Measurements from ENCODE around the gene KIAA0319L. TPM values are rescaled to one million over a fixed set of nuclear protein-coding genes. Genes with fewer than 3 reads are reported as not detected.

The KIAA0319L gene
- total RNA-seq, 1 experiment from 2014 or later = 46.4 TPM

- no peak overlapping the region for H3K27ac Mint-ChIP-seq
These were observed 151.1 kb downstream of the KIAA0319L start for GRCh38 chr1:35406103-35406502.

More at GRCh38 chr1:35406103-35406502, 151.1 kb downstream of the KIAA0319L start:
- Mint-ChIP-seq H3K4me1 (peaks cover 8 to 11% of the 10 kb centered on the region in 2 experiments), H3K9me3 (peaks cover 0 to 3% of the 10 kb centered on the region in 2 experiments; a peak in 2 of 5 replicates), H3K4me3 (no peak overlapping the region), H3K36me3 (ENCODE audit: insufficient read depth in 1 of 3, low read depth in 3 of 3) (peaks cover 53 to 77% (median 71%) of the 10 kb centered on the region in 3 experiments), H3K27me3 (ENCODE audit: low read depth) (no peaks in the 10 kb centered on the region)
- Histone ChIP-seq H3K9ac (ENCODE audit: extremely low read depth, insufficient read length, low read length) (no peak overlapping the region), H3K79me1 (ENCODE audit: insufficient read depth, low read depth, low read length, poor library complexity, severe bottlenecking) (no peaks in the 10 kb centered on the region), H3K27ac (ENCODE audit: insufficient read length, low read depth, low read length) (no peak overlapping the region), H3K23ac (ENCODE audit: insufficient read length, low read depth, low read length) (no peak overlapping the region), H4K8ac (replicated peaks; ENCODE audit: insufficient read length, low read depth, low read length) (no peak overlapping the region), H2AFZ (ENCODE audit: low read length) (no peak overlapping the region), H4K91ac (ENCODE audit: insufficient read length, low read depth, low read length) (no peak overlapping the region), H2AK5ac (ENCODE audit: insufficient read length, low read length) (no peak overlapping the region), H3T11ph (ENCODE audit: low read length) (no peak overlapping the region), H3K27me3 (ENCODE audit: insufficient read depth, low read length) (no peaks in the 10 kb centered on the region), H2BK120ac (ENCODE audit: low read depth, low read length, poor library complexity, severe bottlenecking) (no peak overlapping the region), H3K79me2 (ENCODE audit: insufficient read depth, low read length) (no peaks in the 10 kb centered on the region), H3K56ac (ENCODE audit: insufficient read length, low read depth, low read length) (no peak overlapping the region), H3K4me2 (ENCODE audit: insufficient read depth, insufficient read length, low read length) (no peak overlapping the region), H3K14ac (ENCODE audit: insufficient read depth, low read length) (no peak overlapping the region), H2BK15ac (ENCODE audit: low read depth, low read length) (no peak overlapping the region), H4K20me1 (ENCODE audit: control insufficient read depth, insufficient read depth, insufficient read length) (no peaks in the 10 kb centered on the region), H4K5ac (ENCODE audit: insufficient read length, low read depth, low read length) (no peak overlapping the region), H3K4ac (ENCODE audit: low read depth, low read length) (no peak overlapping the region), H3K23me2 (ENCODE audit: insufficient read length, low read depth, low read length, poor library complexity, severe bottlenecking) (no peaks in the 10 kb centered on the region), H3K9me3 (ENCODE audit: control insufficient read depth, low read depth, low read length) (no peaks in the 10 kb centered on the region), H3K4me1 (ENCODE audit: insufficient read depth, low read length) (no peaks in the 10 kb centered on the region), H2BK5ac (ENCODE audit: insufficient read length, low read length) (no peak overlapping the region), H2BK12ac (ENCODE audit: insufficient read length, low read depth, low read length) (no peak overlapping the region), H3K18ac (ENCODE audit: insufficient read length, low read depth, low read length) (no peak overlapping the region), H2BK20ac (ENCODE audit: low read depth, low read length, poor library complexity, severe bottlenecking) (no peak overlapping the region)
- DNase-seq = no peak
- no peak for TF ChIP-seq CTCF (conservative IDR thresholded peaks at IDR 0.05)

Measured in H9 (cell line).